Mucosa of rectum (tissue), 2 donors: ENCODE data around the gene MEMO1.
"Not testable (repeated sequence)": the region's sequence is repeated elsewhere in the genome, so short reads cannot be mapped to it uniquely, and the experiment has no call there.

Experiments
- H3K27ac ChIP-seq, 2 donors: one replicate each; pipeline ENCODE4 v1.7.0; 2013; ENCODE audit warnings: inconsistent platforms in 2 of 2, low read depth in 2 of 2, low read length in 2 of 2
- H3K27me3 ChIP-seq, 2 donors: one replicate each; pipeline ENCODE4 v1.7.0; 2013; ENCODE audit warnings: low read length in 2 of 2; ENCODE audit not compliant: control insufficient read depth in 2 of 2, insufficient read depth in 2 of 2
- H3K36me3 ChIP-seq, 2 donors: one replicate each; pipeline ENCODE4 v1.7.0; 2013; ENCODE audit warnings: low read length in 2 of 2; ENCODE audit not compliant: control insufficient read depth in 2 of 2, insufficient read depth in 2 of 2
- H3K4me1 ChIP-seq, 2 donors: one replicate each; pipeline ENCODE4 v1.7.0; 2013; ENCODE audit warnings: low read length in 2 of 2, mild to moderate bottlenecking in 1 of 2; ENCODE audit not compliant: control insufficient read depth in 2 of 2, insufficient read depth in 2 of 2
- H3K4me3 ChIP-seq, 2 donors: one replicate each; pipeline ENCODE4 v1.7.0; 2013; ENCODE audit warnings: low read length in 2 of 2
- H3K9ac ChIP-seq, 2 donors: one replicate each; pipeline ENCODE4 v1.7.0; 2013; ENCODE audit warnings: low read length in 2 of 2, low read depth in 1 of 2, mild to moderate bottlenecking in 1 of 2
- H3K9me3 ChIP-seq, 2 donors: one replicate each; pipeline ENCODE4 v1.7.0; 2013; ENCODE audit warnings: low read length in 2 of 2; ENCODE audit not compliant: control insufficient read depth in 2 of 2
- donor health status: healthy.
- donor health status: Normal muscosa, but diverticular disease.

Gene MEMO1

GRCh38 chr2:31863015-31863656, 147.7 kb downstream of the MEMO1 start:
- not testable (repeated sequence) for H3K4me1 ChIP-seq, H3K27me3 ChIP-seq, H3K9me3 ChIP-seq, H3K9ac ChIP-seq, H3K4me3 ChIP-seq, H3K27ac ChIP-seq, H3K36me3 ChIP-seq

- Histone ChIP-seq H3K9me3 (no peaks in the 10 kb centered on the region), H3K4me3 (no peak overlapping the region), H3K27ac (no peak overlapping the region), H3K27me3 (no peaks in the 10 kb centered on the region), H3K36me3 (no peaks in the 10 kb centered on the region), H3K4me1 (no peaks in the 10 kb centered on the region), H3K9ac (no peak overlapping the region)
Observed at GRCh38 chr2:31859959-31860358, 150.8 kb downstream of the MEMO1 start.

- H3K27me3 ChIP-seq: no peaks in the 10 kb centered on the region
- H3K9me3 ChIP-seq: no peaks in the 10 kb centered on the region
Observed at GRCh38 chr2:31853521-31853920, 157.3 kb downstream of the MEMO1 start.

GRCh38 chr2:31842150-31842549, 168.7 kb downstream of the MEMO1 start:
- H3K27ac ChIP-seq, H3K4me3 ChIP-seq, H3K36me3 ChIP-seq, H3K9me3 ChIP-seq, H3K9ac ChIP-seq, H3K27me3 ChIP-seq, H3K4me1 ChIP-seq: not testable (repeated sequence)

More at GRCh38 chr2:31853521-31853920, 157.3 kb downstream of the MEMO1 start:
- H3K27ac ChIP-seq: no peak overlapping the region
- H3K4me1 ChIP-seq: no peaks in the 10 kb centered on the region
- H3K36me3 ChIP-seq: no peaks in the 10 kb centered on the region
- H3K9ac ChIP-seq: no peak overlapping the region
- H3K4me3 ChIP-seq: no peak overlapping the region

DNA sequence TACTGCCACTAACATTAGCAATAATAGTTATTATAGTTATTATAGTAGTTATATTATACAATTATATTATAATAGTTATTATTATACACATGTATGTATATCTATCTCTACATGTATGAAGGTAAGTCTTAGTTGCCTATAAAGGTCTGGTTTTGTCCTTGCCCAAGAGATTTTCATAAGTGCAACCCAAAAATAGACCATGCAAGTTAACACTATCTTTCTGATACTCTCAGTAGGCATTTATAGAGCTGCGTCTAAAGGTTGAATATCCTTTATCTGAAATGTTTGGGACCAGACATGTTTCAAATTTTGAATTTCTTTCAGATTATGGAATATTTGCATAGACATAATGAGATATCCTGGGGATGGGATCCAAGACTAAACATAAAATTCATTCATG, 175.4 kb downstream of the MEMO1 start:
- H3K4me3 ChIP-seq: no peak overlapping the region
- H3K9me3 ChIP-seq: no peaks in the 10 kb centered on the region
- H3K9ac ChIP-seq: no peak overlapping the region
- no peaks in the 10 kb centered on the region for H3K4me1 ChIP-seq
- no peaks in the 10 kb centered on the region for H3K27me3 ChIP-seq
- no peaks in the 10 kb centered on the region for H3K36me3 ChIP-seq
- H3K27ac ChIP-seq: no peak overlapping the region

GRCh38 chr2:31832363-31832762, 178.4 kb downstream of the MEMO1 start:
- peaks cover 6 to 10% of the 10 kb centered on the region in 2 donors for H3K9me3 ChIP-seq

DNA sequence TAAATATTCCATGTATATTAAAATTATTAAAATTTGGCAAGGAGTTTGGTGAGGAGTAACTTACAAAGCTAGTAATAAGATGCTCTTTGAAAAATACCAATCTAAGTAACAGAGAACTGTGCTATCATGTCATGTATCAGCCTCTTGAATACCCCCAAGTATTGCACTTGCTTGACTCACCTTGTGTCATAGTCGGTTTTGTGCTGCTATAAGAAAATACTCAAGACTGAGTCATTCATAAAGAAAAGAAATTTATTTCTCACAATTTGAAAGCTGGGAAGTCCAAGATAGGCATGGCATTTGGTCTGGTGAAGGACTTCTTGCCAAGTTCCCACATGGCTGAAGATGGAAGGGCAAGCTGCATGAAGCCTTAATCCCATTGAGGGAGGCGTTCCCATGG, 179.2 kb downstream of the MEMO1 start:
- Histone ChIP-seq H3K36me3 (no peaks in the 10 kb centered on the region), H3K4me1 (no peaks in the 10 kb centered on the region), H3K9me3 (peaks cover 6 to 10% of the 10 kb centered on the region in 2 donors), H3K4me3 (no peak overlapping the region), H3K27me3 (no peaks in the 10 kb centered on the region), H3K27ac (no peak overlapping the region), H3K9ac (no peak overlapping the region)

More at GRCh38 chr2:31832363-31832762, 178.4 kb downstream of the MEMO1 start:
- no peaks in the 10 kb centered on the region for H3K27me3 ChIP-seq
- no peak overlapping the region for H3K27ac ChIP-seq
- H3K4me3 ChIP-seq: no peak overlapping the region
- no peaks in the 10 kb centered on the region for H3K36me3 ChIP-seq
- no peak overlapping the region for H3K9ac ChIP-seq
- H3K4me1 ChIP-seq: no peaks in the 10 kb centered on the region

GRCh38 chr2:31828891-31829290, 181.9 kb downstream of the MEMO1 start:
- Histone ChIP-seq H3K4me1 (no peaks in the 10 kb centered on the region), H3K27ac (no peak overlapping the region)

GRCh38 chr2:31823558-31823957, 187.2 kb downstream of the MEMO1 start:
- Histone ChIP-seq H3K27ac (no peak overlapping the region), H3K4me1 (no peaks in the 10 kb centered on the region), H3K9me3 (peaks cover 3 to 4% of the 10 kb centered on the region in 2 donors), H3K36me3 (no peaks in the 10 kb centered on the region), H3K4me3 (no peak overlapping the region), H3K9ac (no peak overlapping the region), H3K27me3 (no peaks in the 10 kb centered on the region)

More at GRCh38 chr2:31828891-31829290, 181.9 kb downstream of the MEMO1 start:
- Histone ChIP-seq H3K36me3 (no peaks in the 10 kb centered on the region), H3K9me3 (peaks cover 6 to 10% of the 10 kb centered on the region in 2 donors), H3K9ac (no peak overlapping the region), H3K27me3 (no peaks in the 10 kb centered on the region), H3K4me3 (no peak overlapping the region)

DNA sequence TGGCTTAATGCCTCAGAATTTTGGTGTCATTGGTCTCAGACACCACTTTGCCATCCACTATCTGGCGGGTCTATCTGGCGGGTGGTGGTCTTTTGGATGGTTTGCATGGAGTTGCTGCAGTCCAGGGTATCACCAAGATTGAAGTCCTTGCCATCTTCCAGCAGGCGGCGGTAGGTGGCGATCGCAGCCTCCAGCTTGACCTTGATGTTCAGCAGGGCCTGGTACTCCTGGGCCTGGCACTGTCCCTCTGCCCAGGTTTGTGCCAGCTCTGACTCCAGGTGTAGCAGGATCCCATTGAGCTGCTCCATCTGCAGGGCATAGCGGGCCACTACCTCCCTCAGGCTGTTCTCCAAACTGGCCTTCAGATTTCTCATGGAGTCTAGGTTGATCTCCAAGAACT, 188.2 kb downstream of the MEMO1 start:
- H3K4me3 ChIP-seq: no peak overlapping the region
- H3K27me3 ChIP-seq: no peaks in the 10 kb centered on the region
- peaks cover 3 to 4% of the 10 kb centered on the region in 2 donors for H3K9me3 ChIP-seq
- no peak overlapping the region for H3K9ac ChIP-seq
- H3K4me1 ChIP-seq: no peaks in the 10 kb centered on the region
- H3K36me3 ChIP-seq: no peaks in the 10 kb centered on the region
- H3K27ac ChIP-seq: no peak overlapping the region
